CD14-positive monocyte (primary cell): ENCODE results near the gene F2. TPM values are rescaled to one million over a fixed set of nuclear protein-coding genes. Genes with fewer than 3 reads are reported as not detected.
A peak's percentile ranks its signal among the peaks of the same experiment; 100 is the strongest.

Source experiments
- DNase-seq, 3 donors: peaks; one replicate each; pipeline ENCODE4 v3.0.0-alpha.2; 2011 to 2022
- H2AFZ ChIP-seq: 2 replicates; pipeline ENCODE4 v1.6.0; 2012; ENCODE audit warnings: mild to moderate bottlenecking, low read depth, low read length, inconsistent platforms; ENCODE audit not compliant: insufficient read depth, poor library complexity, severe bottlenecking
- H3K27ac ChIP-seq, 2 donors: 1 replicate in 1 of 2; 2 replicates in 1 of 2; pipeline ENCODE4 v1.5.1; 2012 to 2013; ENCODE audit warnings: low read length in 2 of 2, control low read depth in 1 of 2, inconsistent platforms in 1 of 2, low read depth in 1 of 2, mild to moderate bottlenecking in 1 of 2
- H3K27me3 ChIP-seq, 2 donors: one replicate each; pipeline versions ENCODE4 v1.6.0 to v1.6.1; 2011 to 2013; ENCODE audit warnings: low read length in 2 of 2; ENCODE audit not compliant: control insufficient read depth in 2 of 2, insufficient read depth in 2 of 2
- H3K36me3 ChIP-seq, 2 donors: replicated peaks in 1 of 2; 1 replicate in 1 of 2; 2 replicates in 1 of 2; pipeline versions ENCODE4 v1.5.1 to v1.6.1; 2012 to 2013; ENCODE audit warnings: low read length in 2 of 2, control low read depth in 1 of 2, inconsistent platforms in 1 of 2, mild to moderate bottlenecking in 1 of 2; ENCODE audit not compliant: insufficient read depth in 2 of 2, control insufficient read depth in 1 of 2
- H3K4me1 ChIP-seq, 2 donors: 1 replicate in 1 of 2; 2 replicates in 1 of 2; pipeline versions ENCODE4 v1.5.1 to v1.6.1; 2012 to 2013; ENCODE audit warnings: low read length in 2 of 2, control low read depth in 1 of 2, inconsistent platforms in 1 of 2, mild to moderate bottlenecking in 1 of 2, moderate library complexity in 1 of 2; ENCODE audit not compliant: insufficient read depth in 2 of 2, control insufficient read depth in 1 of 2
- H3K4me2 ChIP-seq: replicated peaks from 2 replicates; pipeline ENCODE3; 2012; ENCODE audit warnings: low read length, moderate library complexity, mild to moderate bottlenecking; ENCODE audit not compliant: poor library complexity, severe bottlenecking; ENCODE audit errors: extremely low read depth
- H3K4me3 ChIP-seq, 3 experiments: fragments of 200-600 bp in 1 of 3; sonication (generic) in 1 of 3; replicated peaks in 1 of 3; 1 replicate in 2 of 3; 2 replicates in 1 of 3; pipeline ENCODE4 v1.5.1; 2011 to 2013; ENCODE audit warnings: low read length in 3 of 3, mild to moderate bottlenecking in 3 of 3, control low read depth in 2 of 3, low read depth in 2 of 3, inconsistent platforms in 1 of 3, moderate library complexity in 1 of 3
- H3K79me2 ChIP-seq: 2 replicates; pipeline ENCODE4 v1.6.0; 2012; ENCODE audit warnings: mild to moderate bottlenecking, control low read depth, inconsistent platforms, low read length, moderate library complexity; ENCODE audit not compliant: insufficient read depth
- H3K9ac ChIP-seq: 2 replicates; pipeline ENCODE4 v1.6.0; 2017; ENCODE audit warnings: low read length, mild to moderate bottlenecking; ENCODE audit not compliant: insufficient read depth, poor library complexity, severe bottlenecking
- H3K9me3 ChIP-seq, 2 donors: replicated peaks in 1 of 2; 1 replicate in 1 of 2; 2 replicates in 1 of 2; pipeline versions ENCODE4 v1.5.1 to v1.6.1; 2012 to 2013; ENCODE audit warnings: low read length in 2 of 2, control low read depth in 1 of 2; ENCODE audit not compliant: control insufficient read depth in 1 of 2, insufficient read depth in 1 of 2
- H4K20me1 ChIP-seq: 2 replicates; pipeline ENCODE4 v1.6.0; 2012; ENCODE audit warnings: mild to moderate bottlenecking, low read length, control low read depth, moderate library complexity; ENCODE audit not compliant: insufficient read depth
- H3K27ac Mint-ChIP-seq, 7 donors: one replicate each; pipeline ENCODE4 v1.8.0; 2020; ENCODE audit warnings: mild to moderate bottlenecking in 7 of 7, mixed read lengths in 7 of 7, moderate library complexity in 6 of 7, inconsistent platforms in 2 of 7
- H3K27me3 Mint-ChIP-seq, 3 donors: one replicate each; pipeline ENCODE4 v1.8.0; 2021 to 2022; ENCODE audit warnings: low read depth in 3 of 3, mild to moderate bottlenecking in 3 of 3, mixed read lengths in 3 of 3, moderate library complexity in 3 of 3, inconsistent platforms in 1 of 3
- H3K36me3 Mint-ChIP-seq, 2 donors: one replicate each; pipeline ENCODE4 v1.8.0; 2020; ENCODE audit warnings: mixed read lengths in 2 of 2, inconsistent platforms in 1 of 2, mild to moderate bottlenecking in 1 of 2
- H3K4me1 Mint-ChIP-seq: one replicate; pipeline ENCODE4 v1.8.0; 2020; ENCODE audit warnings: mild to moderate bottlenecking, mixed read lengths
- H3K4me3 Mint-ChIP-seq, 2 donors: one replicate each; pipeline ENCODE4 v1.8.0; 2020; ENCODE audit warnings: mild to moderate bottlenecking in 2 of 2, mixed read lengths in 2 of 2, moderate library complexity in 1 of 2
- H3K9me3 Mint-ChIP-seq, 7 donors: one replicate each; pipeline ENCODE4 v1.8.0; 2020 to 2022; ENCODE audit warnings: mixed read lengths in 7 of 7, mild to moderate bottlenecking in 6 of 7, moderate library complexity in 6 of 7, inconsistent platforms in 2 of 7
- CTCF ChIP-seq: fragments of 200-600 bp; IDR thresholded peaks from one replicate; pipeline ENCODE4 v1.8.0; 2022; ENCODE audit warnings: antibody characterized with exemption, mild to moderate bottlenecking
- WGBS: methylation state at CpG from one replicate; pipeline ENCODE4 v1.1.5; 2013; ENCODE audit warnings: missing lambda C conversion rate; ENCODE audit not compliant: insufficient coverage; 5-methylcytosine and 5-hydroxymethylcytosine counted together
- intact Hi-C, 2 donors: fragments of 100-400 bp; cut with micrococcal nuclease; formaldehyde crosslinking; loops; one replicate each; pipeline versions ENCODE4 v1.15.0 to v1.15.1; 2023
- polyA plus RNA-seq, 3 donors: library from polyadenylated mRNA; depleted of rRNA in 1 of 3; unstranded in 2 of 3; stranded (reverse) in 1 of 3; fragments of 300-500 nt in 2 of 3; fragments of >200 nt in 1 of 3; fragmentation: Illumina TruSeq in 2 of 3; gene quantifications; 1 replicate in 2 of 3; 2 replicates in 1 of 3; pipeline ENCODE4 v1.2.3, GENCODE V29; 2012 to 2021
- small RNA-seq: library from RNA; depleted of rRNA; stranded (forward); fragments of <200 nt; gene quantifications from one replicate; pipeline ENCODE3, GENCODE V24; 2012; ENCODE audit warnings: low read depth; ENCODE audit not compliant: insufficient read length

The F2 gene
- polyA plus RNA-seq, 3 donors = not detected

- Mint-ChIP-seq H3K36me3 (peaks cover 83 to 95% of the 10 kb centered on the region in 2 donors), H3K4me1 (no peaks in the 10 kb centered on the region), H3K27me3 (no peaks in the 10 kb centered on the region), H3K4me3 (no peak overlapping the region), H3K27ac (no peak overlapping the region), H3K9me3 (no peaks in the 10 kb centered on the region)
- WGBS = no CpG with 5 or more reads among the region's 2 CpGs
- Histone ChIP-seq H3K36me3 (peaks cover 63 to 96% of the 10 kb centered on the region in 2 donors), H3K4me1 (no peaks in the 10 kb centered on the region), H3K79me2 (no peaks in the 10 kb centered on the region), H4K20me1 (no peaks in the 10 kb centered on the region), H3K4me2 (no peak overlapping the region), H3K4me3 (no peak overlapping the region), H3K9ac (no peak overlapping the region), H3K27ac (no peak overlapping the region), H3K27me3 (no peaks in the 10 kb centered on the region), H2AFZ (no peak overlapping the region), H3K9me3 (no peaks in the 10 kb centered on the region)
- DNase-seq = no peak
- intact Hi-C loops = loop anchor here in 1 of 2 donors (10.0 kb wide), 1 partner anchor 968 kb away; no protein-coding TSS in a partner anchor
- TF ChIP-seq CTCF = no peak
These were observed 57.9 kb downstream of the F2 start for GRCh38 chr11:46776878-46777277.

GRCh38 chr11:46778416-46778815 lies 59.4 kb downstream of the F2 start:
- Histone ChIP-seq H3K4me1 (no peaks in the 10 kb centered on the region), H3K79me2 (no peaks in the 10 kb centered on the region), H4K20me1 (no peaks in the 10 kb centered on the region), H3K4me2 (no peak overlapping the region), H3K9me3 (no peaks in the 10 kb centered on the region), H3K27me3 (no peaks in the 10 kb centered on the region), H3K4me3 (no peak overlapping the region), H2AFZ (no peak overlapping the region), H3K27ac (no peak overlapping the region), H3K36me3 (peaks cover 72 to 96% of the 10 kb centered on the region in 2 donors), H3K9ac (no peak overlapping the region)
- Mint-ChIP-seq H3K4me1 (no peaks in the 10 kb centered on the region), H3K27me3 (no peaks in the 10 kb centered on the region), H3K27ac (peak overlapping the region in 1 of 7 donors; percentile 40), H3K9me3 (no peaks in the 10 kb centered on the region), H3K4me3 (no peak overlapping the region), H3K36me3 (peaks cover 85 to 95% of the 10 kb centered on the region in 2 donors)
- intact Hi-C loops = loop anchor here in 1 of 2 donors (10.0 kb wide), 1 partner anchor 966 kb away; no protein-coding TSS in a partner anchor
- no peak for DNase-seq
- WGBS = no CpG with 5 or more reads among the region's 4 CpGs
- TF ChIP-seq CTCF = no peak

Small RNA genes within 50 kb of the gene (small RNA-seq; reads per million reads assigned to genes)
- gene MIR5582 = 4.0 reads per million, percentile 39 among the genes with 10 or more reads in this experiment
- not detected for gene RF00573
- gene SNORD67 = 550 reads per million, percentile 98 among the genes with 10 or more reads in this experiment

Other genes with a start within 250 kb of the F2 start
- gene AMBRA1, start 125.2 kb upstream of the F2 start, polyA plus RNA-seq = 1 to 10 TPM; 2.1 to 6.1 (median 3.8) TPM
- gene HARBI1, start 102.0 kb upstream of the F2 start, polyA plus RNA-seq = 1 to 10 TPM; 2.1 to 4.4 (median 2.1) TPM
- gene ATG13, start 101.7 kb upstream of the F2 start, polyA plus RNA-seq = 10 to 100 TPM; 33.7 to 55.5 (median 51.2) TPM
- 10 to 100 TPM; 31.6 to 59.3 (median 44.1) TPM for gene ARHGAP1, start 18.6 kb upstream of the F2 start, polyA plus RNA-seq
- gene ZNF408, start 18.2 kb upstream of the F2 start, polyA plus RNA-seq = 1 to 10 TPM; 4.1 to 4.5 (median 4.2) TPM
- 10 to 100 TPM in 1 of 3 donors, 1 to 10 TPM in 2; 6.4 to 10.2 (median 7.9) TPM for gene CKAP5, start 127.1 kb downstream of the F2 start, polyA plus RNA-seq
- gene LRP4, start 199.3 kb downstream of the F2 start, polyA plus RNA-seq = not detected
- 1 to 10 TPM; 4.5 to 6.5 (median 5.9) TPM for gene CSTPP1, start 217.5 kb downstream of the F2 start, polyA plus RNA-seq